ENCODE measurements around the gene CDH23.

GRCh38 chr10:71504168-71504567 lies 107.4 kb downstream of the CDH23 start:
- TF ChIP-seq POLR2A (IDR thresholded peaks at IDR 0.05) (no peak), CTCF (IDR thresholded peaks at IDR 0.05) (no peak)
